MCF 10A (cell line): ENCODE data around the gene SOX13. TPM values are rescaled to one million over a fixed set of nuclear protein-coding genes. Genes with fewer than 3 reads are reported as not detected.
"Not testable (repeated sequence)": the region's sequence is repeated elsewhere in the genome, so short reads cannot be mapped to it uniquely, and the experiment has no call there.

Experiments used
- BruUV-seq: library from RNA; stranded (reverse); fragments of 400-500 nt; replicated peaks from 2 replicates; lab custom pipeline; 2021; lab: Mats Ljungman, UMichigan
- CTCF ChIA-PET: fragments of 300-600 bp; sonication (Branson Sonifier 250); formaldehyde crosslinking; extraction: SDS; loops from one replicate; lab custom pipeline; 2021; ENCODE audit warnings: antibody characterized with exemption, inconsistent platforms; lab: Yijun Ruan, JAX
- POLR2A ChIA-PET: fragments of 300-600, 350-650 bp; sonication (Branson Sonifier 250); formaldehyde crosslinking; extraction: SDS; loops from one replicate; lab custom pipeline; 2020; ENCODE audit warnings: antibody characterized with exemption, inconsistent platforms; lab: Yijun Ruan, JAX
- DNase-seq: peaks from one replicate; pipeline ENCODE4 v3.0.0-alpha.2; 2018; ENCODE audit not compliant: unreplicated experiment
- H3K27ac Mint-ChIP-seq: one replicate; pipeline ENCODE4 v1.8.0; 2022; ENCODE audit warnings: mild to moderate bottlenecking, low read depth, mixed read lengths; ENCODE audit not compliant: unreplicated experiment
- H3K27me3 Mint-ChIP-seq: one replicate; pipeline ENCODE4 v1.8.0; 2022; ENCODE audit warnings: mixed read lengths; ENCODE audit not compliant: insufficient read depth, unreplicated experiment
- H3K36me3 Mint-ChIP-seq: one replicate; pipeline ENCODE4 v1.8.0; 2022; ENCODE audit warnings: mild to moderate bottlenecking, moderate library complexity, mixed read lengths; ENCODE audit not compliant: insufficient read depth, unreplicated experiment
- H3K4me1 Mint-ChIP-seq: one replicate; pipeline ENCODE4 v1.8.0; 2022; ENCODE audit warnings: mixed read lengths; ENCODE audit not compliant: insufficient read depth, unreplicated experiment
- H3K4me3 Mint-ChIP-seq: one replicate; pipeline ENCODE4 v1.8.0; 2022; ENCODE audit warnings: mild to moderate bottlenecking, moderate library complexity, mixed read lengths; ENCODE audit not compliant: unreplicated experiment
- H3K9me3 Mint-ChIP-seq: one replicate; pipeline ENCODE4 v1.8.0; 2022; ENCODE audit warnings: mixed read lengths; ENCODE audit not compliant: unreplicated experiment
- CTCF ChIP-seq: fragments of 200-600 bp; IDR thresholded peaks from one replicate; pipeline ENCODE4 v1.8.0; 2022; ENCODE audit warnings: antibody characterized with exemption, mild to moderate bottlenecking; ENCODE audit not compliant: unreplicated experiment
- intact Hi-C: fragments of 100-400 bp; cut with micrococcal nuclease; formaldehyde crosslinking; loops from 2 replicates; pipeline ENCODE4 v1.14.1; 2022
- total RNA-seq: library from RNA; stranded (reverse); gene quantifications from 2 replicates; pipeline ENCODE4 v1.2.3, GENCODE V29; 2022

SOX13 gene
- total RNA-seq, 1 experiment from 2014 or later, result 32.8 TPM

DNA sequence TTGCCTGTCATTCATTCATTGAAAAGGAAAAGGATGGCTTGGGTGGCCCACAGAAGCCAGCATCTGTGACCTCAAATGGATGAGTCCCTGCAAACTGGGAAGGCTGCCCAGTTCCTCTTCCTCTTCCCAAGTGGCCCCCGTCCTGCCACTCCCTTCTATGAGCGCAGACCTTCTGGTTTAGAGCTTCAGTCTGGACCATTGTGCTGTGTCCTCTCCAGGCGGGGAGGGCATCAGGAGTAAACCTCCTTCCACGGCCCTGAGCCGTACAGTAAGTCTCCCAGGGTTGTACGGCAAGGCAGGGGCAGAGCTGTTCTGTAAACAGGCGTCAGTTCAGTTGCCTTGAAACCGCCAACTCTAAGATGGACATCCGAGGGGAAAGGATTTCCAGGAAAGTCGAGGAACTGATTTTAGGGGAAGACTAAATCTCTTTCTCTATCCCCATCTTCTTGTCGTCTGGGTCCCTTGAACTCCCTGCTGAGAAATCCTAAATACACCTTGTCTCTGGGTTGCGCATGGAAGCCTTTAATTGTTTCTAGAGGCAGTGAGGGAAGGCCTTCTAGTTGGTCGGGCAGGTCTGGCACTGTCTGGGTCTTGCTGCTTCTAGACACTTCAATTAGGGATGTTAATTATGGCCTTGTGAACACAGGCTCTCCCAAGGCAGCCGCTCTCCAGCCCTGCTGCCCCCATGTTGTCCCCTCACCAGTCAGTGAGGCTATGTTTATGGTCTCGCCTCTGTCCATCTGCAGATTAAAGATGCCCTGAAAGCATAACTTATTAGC is 22.1 kb downstream of the SOX13 start:
- intact Hi-C loops, result no loop called here
- TF ChIP-seq CTCF, result no peak
- Mint-ChIP-seq H3K27me3 (no peaks in the 10 kb centered on the region), H3K9me3 (no peaks in the 10 kb centered on the region), H3K36me3 (no peaks in the 10 kb centered on the region), H3K4me3 (no peak overlapping the region), H3K4me1 (peaks cover 6% of the 10 kb centered on the region), H3K27ac (no peak overlapping the region)
- ChIA-PET CTCF (interaction anchor here (0.5 to 1.8 kb wide), 7 partner anchors 9 to 1176 kb away, joined by 3 to 6 read pairs (median 3); no protein-coding TSS in a partner anchor), POLR2A (interaction anchor here (1.5 kb wide), 1 partner anchor 20 kb away, joined by 3 read pairs; no protein-coding TSS in a partner anchor)
- no TSS peak for BruUV-seq
- DNase-seq, result no peak

DNA sequence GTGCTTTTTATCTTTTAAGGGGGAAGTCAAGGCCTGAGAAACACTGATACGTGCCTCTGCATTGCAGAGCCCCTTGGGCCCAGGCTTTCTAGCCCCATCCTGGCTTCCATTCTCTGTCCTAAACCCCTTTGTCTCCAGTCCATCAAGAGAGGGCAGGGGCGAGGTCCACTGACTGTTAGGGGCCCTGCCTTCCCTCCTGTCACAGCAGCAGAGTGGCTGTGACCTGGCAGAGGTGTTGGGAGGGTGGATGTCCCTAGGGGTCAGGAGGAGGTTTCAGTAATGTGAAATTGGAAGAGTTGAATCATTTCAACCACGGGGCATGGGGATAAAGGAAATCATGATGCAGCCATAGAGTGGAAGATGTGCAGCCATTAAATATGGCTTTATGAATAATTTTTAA is 24.0 kb downstream of the SOX13 start:
- Mint-ChIP-seq H3K4me3 (no peak overlapping the region), H3K4me1 (peaks cover 6% of the 10 kb centered on the region), H3K36me3 (no peaks in the 10 kb centered on the region), H3K9me3 (no peaks in the 10 kb centered on the region), H3K27ac (no peak overlapping the region), H3K27me3 (no peaks in the 10 kb centered on the region)
- TF ChIP-seq CTCF, result no peak
- intact Hi-C loops, result no loop called here
- no peak for DNase-seq
- ChIA-PET CTCF (no interaction called here), POLR2A (no interaction called here)
- BruUV-seq, result no TSS peak

- CTCF ChIA-PET, result interaction anchor here (0.6 to 2.3 kb wide), 5 partner anchors 9 to 319 kb away, joined by 3 to 10 read pairs (median 6); no protein-coding TSS in a partner anchor
- peaks cover 12% of the 10 kb centered on the region for H3K4me1 Mint-ChIP-seq
- POLR2A ChIA-PET, result interaction anchor here (0.7 to 1.8 kb wide), 4 partner anchors 9 to 252 kb away, joined by 3 to 5 read pairs (median 3); no protein-coding TSS in a partner anchor
- no peak for DNase-seq
- H3K27me3 Mint-ChIP-seq, result no peaks in the 10 kb centered on the region
- no TSS peak for BruUV-seq
- TF ChIP-seq CTCF, result no peak
- H3K9me3 Mint-ChIP-seq, result no peaks in the 10 kb centered on the region
- peaks cover 5% of the 10 kb centered on the region for H3K36me3 Mint-ChIP-seq
- no peak overlapping the region for H3K4me3 Mint-ChIP-seq
- intact Hi-C loops, result no loop called here
- H3K27ac Mint-ChIP-seq, result no peak overlapping the region
Observed at GRCh38 chr1:204098683-204099082, 25.8 kb downstream of the SOX13 start.

- H3K9me3 Mint-ChIP-seq, BruUV-seq, H3K27me3 Mint-ChIP-seq, H3K4me3 Mint-ChIP-seq, intact Hi-C loops, H3K27ac Mint-ChIP-seq, H3K36me3 Mint-ChIP-seq, DNase-seq: not testable (repeated sequence)
- CTCF ChIA-PET, result interaction anchor here (1.1 to 2.3 kb wide), 3 partner anchors 10 to 227 kb away, joined by 3 to 10 read pairs (median 9); no protein-coding TSS in a partner anchor
- H3K4me1 Mint-ChIP-seq, result peaks cover 23% of the 10 kb centered on the region
- POLR2A ChIA-PET, result interaction anchor here (1.6 to 1.8 kb wide), 2 partner anchors 12 to 237 kb away, joined by 3 to 5 read pairs; no protein-coding TSS in a partner anchor
Observed at GRCh38 chr1:204099754-204100153, 26.8 kb downstream of the SOX13 start.
